GM12864 (cell line): ENCODE data around the gene CABP4.

Source experiments
- DNase-seq: peaks from one replicate; pipeline ENCODE4 v3.0.0-alpha.2; 2011; ENCODE audit warnings: low read depth
- H3K4me3 ChIP-seq: 2 replicates; pipeline ENCODE4 v1.5.1; 2011; ENCODE audit warnings: mild to moderate bottlenecking, low read depth, low read length, control low read depth
- CTCF ChIP-seq: IDR thresholded peaks from 2 replicates; pipeline ENCODE4 v1.5.1; 2011; ENCODE audit warnings: low read depth, mild to moderate bottlenecking, moderate library complexity, low read length, control low read depth, inconsistent platforms; ENCODE audit errors: missing control alignments

CABP4 gene

GRCh38 chr11:67499808-67500483 is 44.8 kb downstream of the CABP4 start:
- no peak for TF ChIP-seq CTCF
- no peak overlapping the region for H3K4me3 ChIP-seq
- DNase-seq: no peak

DNA sequence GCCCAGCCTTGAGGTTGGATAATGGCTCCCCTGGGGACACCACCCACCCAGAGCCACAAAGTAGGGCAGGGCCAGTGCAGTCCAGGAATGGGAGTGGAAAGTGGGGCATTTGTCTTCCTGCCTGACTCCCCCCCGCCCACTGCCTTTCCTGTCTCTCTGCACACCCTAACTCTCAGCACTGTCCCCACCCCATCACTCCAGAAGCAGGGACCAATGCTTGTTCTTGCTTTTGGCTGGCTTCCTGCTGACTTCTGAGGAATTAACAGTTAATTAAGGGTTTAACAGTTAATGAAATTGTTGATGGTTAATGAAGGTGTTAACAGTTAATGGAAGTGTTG is 45.3 kb downstream of the CABP4 start:
- H3K4me3 ChIP-seq: no peak overlapping the region
- no peak for TF ChIP-seq CTCF
- DNase-seq: no peak

- no peak for DNase-seq
- no peak overlapping the region for H3K4me3 ChIP-seq
- no peak for TF ChIP-seq CTCF
Measured at GRCh38 chr11:67500831-67501715, 45.9 kb downstream of the CABP4 start.

- DNase-seq: no peak
- H3K4me3 ChIP-seq: no peak overlapping the region
- no peak for TF ChIP-seq CTCF
Measured at GRCh38 chr11:67501854-67502253, 46.7 kb downstream of the CABP4 start.

- no peak for DNase-seq
- TF ChIP-seq CTCF: no peak
- no peak overlapping the region for H3K4me3 ChIP-seq
Measured at GRCh38 chr11:67502328-67502979, 47.3 kb downstream of the CABP4 start.

DNA sequence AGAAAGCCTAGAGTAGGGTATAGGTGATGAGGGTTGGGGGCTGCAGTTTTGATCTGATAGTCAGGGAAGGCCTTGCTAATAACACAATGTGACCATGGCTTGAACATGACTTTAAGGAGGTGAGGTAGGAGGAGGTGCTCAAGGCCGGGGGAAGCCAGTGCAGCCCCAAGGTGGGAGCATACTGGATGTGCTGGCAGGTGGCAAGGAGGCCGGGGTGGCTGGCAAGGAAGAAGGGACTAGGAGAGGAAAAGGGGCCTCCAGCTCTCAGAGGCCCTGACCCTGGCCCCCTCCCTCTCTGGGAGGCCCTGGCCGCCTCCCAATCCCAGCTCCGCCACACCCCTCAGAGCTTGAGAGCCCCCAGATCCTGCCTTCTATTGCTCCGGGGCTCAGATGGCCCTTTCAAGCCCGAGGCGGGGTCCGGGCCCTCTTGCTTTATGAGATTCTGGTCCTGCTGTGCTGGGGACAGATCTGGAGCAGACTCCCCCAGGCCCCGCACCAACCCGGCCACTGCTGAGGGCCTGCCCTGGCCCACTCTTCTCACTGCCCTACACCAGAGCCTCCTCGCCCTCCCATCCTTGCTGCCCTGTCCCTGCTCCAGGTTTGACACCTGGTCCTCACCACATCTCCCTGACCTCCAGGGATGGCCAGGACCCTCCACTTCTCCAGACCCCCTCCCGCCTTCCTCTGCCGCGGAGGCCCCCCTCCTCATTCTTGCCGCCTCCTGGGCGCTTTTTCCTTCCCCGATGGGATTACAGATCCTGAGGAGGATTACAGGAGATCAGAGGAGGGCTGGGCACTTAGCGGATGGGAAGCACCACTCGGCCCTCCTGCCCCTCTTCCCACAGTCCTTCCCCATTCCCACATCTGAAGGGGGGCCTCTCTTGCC is 48.2 kb downstream of the CABP4 start:
- TF ChIP-seq CTCF: no peak
- no peak for DNase-seq
- peak overlapping the region; percentile 76 for H3K4me3 ChIP-seq
